ENCODE data around the gene OPN1SW. TPM values are rescaled to one million over a fixed set of nuclear protein-coding genes. Genes with fewer than 3 reads are reported as not detected.

Gene OPN1SW
- total RNA-seq, 2 experiments from 2014 or later = not detected

DNA sequence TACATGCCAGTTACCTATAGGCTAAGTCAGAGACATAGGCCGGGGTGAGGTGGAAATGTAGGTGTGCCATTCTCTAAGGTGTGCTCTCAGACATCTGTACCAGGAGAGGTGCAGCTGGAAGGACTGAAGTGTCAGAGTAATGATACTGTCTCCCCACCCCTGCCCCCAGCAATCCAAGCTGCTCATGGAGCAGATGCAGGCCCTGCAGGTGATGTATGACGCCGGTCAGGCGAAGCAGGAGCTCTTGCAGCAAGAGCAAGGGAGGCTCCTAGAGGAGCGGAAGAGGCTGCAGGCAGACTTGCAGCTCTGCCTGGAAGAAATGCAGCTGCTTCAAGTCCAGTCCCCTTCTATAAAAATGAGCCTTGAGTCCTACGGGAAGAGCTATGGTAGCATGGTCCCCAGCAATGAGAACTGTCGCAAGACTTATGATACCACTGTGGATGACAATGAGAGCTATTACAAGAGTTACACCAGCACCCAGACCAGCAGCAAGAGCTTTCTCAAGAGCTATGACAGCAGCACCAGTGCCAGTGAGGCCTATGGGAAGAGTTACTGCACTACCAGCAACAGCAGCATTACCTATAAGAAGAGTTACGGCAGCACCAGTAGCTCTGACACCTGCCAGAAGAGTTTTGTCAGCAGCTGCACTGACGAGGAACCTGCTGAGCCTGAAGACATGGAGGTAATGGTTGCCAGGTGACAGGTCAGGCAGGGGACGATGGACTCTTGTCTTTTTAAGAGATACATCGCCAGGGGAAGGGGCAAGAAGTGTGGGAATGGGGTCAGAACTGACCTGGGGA lies 36.2 kb upstream of the OPN1SW start:
- H3K4me3 Mint-ChIP-seq = no peak overlapping the region
- Histone ChIP-seq H3K27ac (ENCODE audit: low read depth in 1 of 2, low read length in 2 of 2) (no peak overlapping the region), H3K27me3 (ENCODE audit: control insufficient read depth in 1 of 2, insufficient read depth in 2 of 2, low read length in 2 of 2) (no peaks in the 10 kb centered on the region), H3K36me3 (ENCODE audit: insufficient read depth, low read length) (peaks cover 5% of the 10 kb centered on the region), H3K4me1 (ENCODE audit: insufficient read depth, low read length) (no peaks in the 10 kb centered on the region), H3K4me3 (ENCODE audit: low read length) (no peak overlapping the region), H3K9me3 (ENCODE audit: control insufficient read depth in 1 of 2, insufficient read depth in 1 of 2, low read length in 2 of 2) (no peaks in the 10 kb centered on the region)
- CTCF ChIA-PET = no interaction called here
- DNase-seq (no peak), ATAC-seq (ENCODE audit: poor library complexity) (no peak)
- peaks cover under 1% of the 10 kb centered on the region for H3K36me3 Mint-ChIP-seq (ENCODE audit: low read depth)
- no peaks in the 10 kb centered on the region for H3K9me3 Mint-ChIP-seq
- H3K4me1 Mint-ChIP-seq (ENCODE audit: low read depth) = no peaks in the 10 kb centered on the region
- no peak overlapping the region for H3K27ac Mint-ChIP-seq
- POLR2A ChIA-PET = no interaction called here
- no peaks in the 10 kb centered on the region for H3K27me3 Mint-ChIP-seq
- intact Hi-C loops (cut with DNase I, micrococcal nuclease) = no loop called here
- TF ChIP-seq, protein P1, sequence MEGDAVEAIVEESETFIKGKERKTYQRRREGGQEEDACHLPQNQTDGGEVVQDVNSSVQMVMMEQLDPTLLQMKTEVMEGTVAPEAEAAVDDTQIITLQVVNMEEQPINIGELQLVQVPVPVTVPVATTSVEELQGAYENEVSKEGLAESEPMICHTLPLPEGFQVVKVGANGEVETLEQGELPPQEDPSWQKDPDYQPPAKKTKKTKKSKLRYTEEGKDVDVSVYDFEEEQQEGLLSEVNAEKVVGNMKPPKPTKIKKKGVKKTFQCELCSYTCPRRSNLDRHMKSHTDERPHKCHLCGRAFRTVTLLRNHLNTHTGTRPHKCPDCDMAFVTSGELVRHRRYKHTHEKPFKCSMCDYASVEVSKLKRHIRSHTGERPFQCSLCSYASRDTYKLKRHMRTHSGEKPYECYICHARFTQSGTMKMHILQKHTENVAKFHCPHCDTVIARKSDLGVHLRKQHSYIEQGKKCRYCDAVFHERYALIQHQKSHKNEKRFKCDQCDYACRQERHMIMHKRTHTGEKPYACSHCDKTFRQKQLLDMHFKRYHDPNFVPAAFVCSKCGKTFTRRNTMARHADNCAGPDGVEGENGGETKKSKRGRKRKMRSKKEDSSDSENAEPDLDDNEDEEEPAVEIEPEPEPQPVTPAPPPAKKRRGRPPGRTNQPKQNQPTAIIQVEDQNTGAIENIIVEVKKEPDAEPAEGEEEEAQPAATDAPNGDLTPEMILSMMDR (IDR thresholded peaks at IDR 0.05) = no peak

DNA sequence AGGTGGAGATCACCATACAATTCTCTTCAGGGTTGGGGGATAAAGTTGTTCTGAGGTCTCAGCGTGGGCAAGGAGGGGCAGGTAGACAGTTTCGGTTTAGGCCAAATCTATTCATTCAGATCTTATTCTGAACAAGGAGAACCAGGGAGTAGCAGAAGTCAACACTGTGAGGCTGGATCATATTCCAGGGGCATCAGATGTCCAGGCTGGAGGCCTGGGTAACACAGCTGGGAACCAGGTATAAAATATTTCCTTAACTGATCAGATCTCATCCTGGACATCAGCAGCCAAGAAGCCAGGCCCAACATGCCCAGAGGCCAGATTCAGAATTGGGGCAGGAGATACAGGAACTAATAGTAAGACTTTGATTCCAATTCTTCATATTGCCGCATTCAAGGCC lies 35.4 kb upstream of the OPN1SW start:
- CTCF ChIA-PET = no interaction called here
- Mint-ChIP-seq H3K36me3 (ENCODE audit: low read depth) (peaks cover 4% of the 10 kb centered on the region), H3K27me3 (no peaks in the 10 kb centered on the region), H3K4me3 (no peak overlapping the region), H3K4me1 (ENCODE audit: low read depth) (no peaks in the 10 kb centered on the region), H3K9me3 (no peaks in the 10 kb centered on the region), H3K27ac (no peak overlapping the region)
- intact Hi-C loops (cut with DNase I, micrococcal nuclease) = no loop called here
- DNase-seq = no peak
- Histone ChIP-seq H3K4me1 (ENCODE audit: insufficient read depth, low read length) (no peaks in the 10 kb centered on the region), H3K36me3 (ENCODE audit: insufficient read depth, low read length) (peaks cover 9% of the 10 kb centered on the region), H3K4me3 (ENCODE audit: low read length) (no peak overlapping the region), H3K27ac (ENCODE audit: low read depth in 1 of 2, low read length in 2 of 2) (no peak overlapping the region), H3K9me3 (ENCODE audit: control insufficient read depth in 1 of 2, insufficient read depth in 1 of 2, low read length in 2 of 2) (no peaks in the 10 kb centered on the region), H3K27me3 (ENCODE audit: control insufficient read depth in 1 of 2, insufficient read depth in 2 of 2, low read length in 2 of 2) (no peaks in the 10 kb centered on the region)
- POLR2A ChIA-PET = no interaction called here
- no peak for ATAC-seq (ENCODE audit: poor library complexity)
- TF ChIP-seq, protein P1 (IDR thresholded peaks at IDR 0.05) = no peak

DNA sequence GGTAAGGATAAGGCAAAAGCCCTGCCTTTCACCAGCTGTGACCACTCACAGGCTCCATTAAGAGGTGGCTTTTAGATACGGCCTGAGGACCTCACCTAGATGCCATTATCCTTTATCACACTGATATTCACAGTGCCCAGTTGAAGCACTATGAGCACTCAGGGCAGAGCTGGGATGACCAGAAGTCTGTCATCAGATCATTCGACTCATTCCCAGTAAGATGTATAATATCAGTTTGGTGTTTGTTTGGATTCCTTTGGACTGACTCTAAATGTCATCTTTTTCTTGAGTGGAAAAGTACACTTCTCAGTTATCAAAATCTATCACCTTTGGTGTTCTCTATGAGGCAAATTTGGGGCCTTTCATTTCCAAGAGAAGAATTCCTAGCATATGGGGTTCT lies 34.9 kb upstream of the OPN1SW start:
- TF ChIP-seq, protein P1 (IDR thresholded peaks at IDR 0.05) = no peak
- Mint-ChIP-seq H3K4me1 (ENCODE audit: low read depth) (no peaks in the 10 kb centered on the region), H3K27ac (no peak overlapping the region), H3K27me3 (no peaks in the 10 kb centered on the region), H3K36me3 (ENCODE audit: low read depth) (peaks cover 6% of the 10 kb centered on the region), H3K4me3 (no peak overlapping the region), H3K9me3 (no peaks in the 10 kb centered on the region)
- Histone ChIP-seq H3K4me3 (ENCODE audit: low read length) (no peak overlapping the region), H3K36me3 (ENCODE audit: insufficient read depth, low read length) (peaks cover 12% of the 10 kb centered on the region), H3K27ac (ENCODE audit: low read depth in 1 of 2, low read length in 2 of 2) (no peak overlapping the region), H3K4me1 (ENCODE audit: insufficient read depth, low read length) (no peaks in the 10 kb centered on the region), H3K9me3 (ENCODE audit: control insufficient read depth in 1 of 2, insufficient read depth in 1 of 2, low read length in 2 of 2) (no peaks in the 10 kb centered on the region), H3K27me3 (ENCODE audit: control insufficient read depth in 1 of 2, insufficient read depth in 2 of 2, low read length in 2 of 2) (no peaks in the 10 kb centered on the region)
- no peak for DNase-seq
- CTCF ChIA-PET = no interaction called here
- no peak for ATAC-seq (ENCODE audit: poor library complexity)
- intact Hi-C loops (cut with DNase I, micrococcal nuclease) = no loop called here
- POLR2A ChIA-PET = no interaction called here

Data from CD4-positive, alpha-beta T cell (primary cell).